DMS53 (cell line): ENCODE measurements around the gene PPIF.

ENCODE experiments used
- DNase-seq: peaks from one replicate; lab custom pipeline; 2025; lab: John Stamatoyannopoulos, UW

PPIF gene

DNA sequence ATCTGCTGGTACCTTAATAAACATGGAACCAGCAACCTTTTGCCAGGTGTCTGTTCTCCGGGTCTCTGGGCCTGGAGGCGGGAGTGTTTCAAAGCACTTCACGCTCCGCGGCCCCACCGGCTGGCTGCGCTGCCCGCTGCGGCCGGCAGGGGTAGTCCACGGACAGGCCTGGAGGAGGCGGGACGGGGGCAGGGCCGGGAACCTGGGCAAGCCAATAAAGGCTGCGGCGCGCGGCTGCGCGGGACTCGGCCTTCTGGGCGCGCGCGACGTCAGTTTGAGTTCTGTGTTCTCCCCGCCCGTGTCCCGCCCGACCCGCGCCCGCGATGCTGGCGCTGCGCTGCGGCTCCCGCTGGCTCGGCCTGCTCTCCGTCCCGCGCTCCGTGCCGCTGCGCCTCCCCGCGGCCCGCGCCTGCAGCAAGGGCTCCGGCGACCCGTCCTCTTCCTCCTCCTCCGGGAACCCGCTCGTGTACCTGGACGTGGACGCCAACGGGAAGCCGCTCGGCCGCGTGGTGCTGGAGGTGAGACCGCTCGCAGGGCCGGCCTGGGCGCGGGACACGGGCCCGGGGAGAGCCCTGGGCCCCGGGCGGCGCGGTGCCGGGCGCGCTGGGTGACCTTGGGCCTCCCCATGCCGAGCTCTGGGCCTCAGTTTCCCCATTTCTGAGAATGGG is at the start of gene PPIF:
TSS of gene PPIF (plus strand) at position 244 of the 668 bp plus-strand sequence. CDS start at position 324, 80 bp downstream.
- DNase-seq: peak; percentile 98

- peak; percentile 74 for DNase-seq
Observed at GRCh38 chr10:79298403-79299244, 48.6 kb upstream of the PPIF start.

GRCh38 chr10:79299397-79300241 is 47.6 kb upstream of the PPIF start:
- no peak for DNase-seq

DNA sequence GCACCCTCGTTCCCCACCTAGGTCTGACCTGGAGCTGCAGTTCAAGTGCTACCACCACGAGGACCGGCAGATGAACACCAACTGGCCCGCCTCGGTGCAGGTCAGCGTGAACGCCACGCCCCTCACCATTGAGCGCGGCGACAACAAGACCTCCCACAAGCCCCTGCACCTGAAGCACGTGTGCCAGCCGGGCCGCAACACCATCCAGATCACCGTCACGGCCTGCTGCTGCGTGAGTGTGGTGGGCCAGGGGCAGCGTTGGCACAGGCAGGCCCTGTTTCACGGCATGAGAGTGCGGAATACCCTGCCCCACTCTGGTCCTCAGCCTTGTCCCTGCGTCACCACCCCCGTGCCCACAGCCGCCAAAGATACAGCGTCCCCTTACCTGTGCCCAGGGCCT is 46.6 kb upstream of the PPIF start:
- DNase-seq: no peak

- no peak for DNase-seq
Observed at GRCh38 chr10:79301754-79302530, 45.3 kb upstream of the PPIF start.

GRCh38 chr10:79303631-79304478 is 43.4 kb upstream of the PPIF start:
- DNase-seq: no peak

DNA sequence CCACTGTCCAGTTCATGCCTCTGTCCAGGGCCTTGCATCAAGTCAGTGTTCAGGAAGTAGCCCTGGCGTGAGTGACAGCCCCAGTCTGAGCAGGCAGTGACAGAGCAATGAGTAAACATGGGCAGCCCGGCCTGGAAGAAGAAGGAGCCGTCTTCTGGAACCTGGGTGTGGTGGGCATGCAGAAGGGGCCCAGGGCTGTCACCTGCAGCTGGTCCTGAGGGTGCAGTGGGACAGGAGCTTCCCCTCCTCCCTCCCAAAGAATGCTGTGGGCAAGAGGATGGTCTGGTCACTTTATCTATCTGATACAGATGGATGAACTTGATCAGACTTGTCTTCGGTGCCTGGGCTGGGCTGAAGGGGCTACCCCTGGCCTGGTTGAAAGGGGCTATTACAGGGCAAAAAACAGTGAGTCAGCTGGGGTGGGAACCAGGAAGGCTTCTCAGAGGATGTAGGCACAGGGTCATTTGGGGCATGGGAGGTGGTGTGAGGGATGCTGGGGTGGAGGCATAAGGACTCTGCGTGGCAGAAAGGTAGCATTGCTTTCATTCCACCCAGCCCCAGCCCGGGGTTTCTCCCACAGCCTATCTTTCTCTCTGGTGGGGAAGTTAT is 42.7 kb upstream of the PPIF start:
- no peak for DNase-seq

DNA sequence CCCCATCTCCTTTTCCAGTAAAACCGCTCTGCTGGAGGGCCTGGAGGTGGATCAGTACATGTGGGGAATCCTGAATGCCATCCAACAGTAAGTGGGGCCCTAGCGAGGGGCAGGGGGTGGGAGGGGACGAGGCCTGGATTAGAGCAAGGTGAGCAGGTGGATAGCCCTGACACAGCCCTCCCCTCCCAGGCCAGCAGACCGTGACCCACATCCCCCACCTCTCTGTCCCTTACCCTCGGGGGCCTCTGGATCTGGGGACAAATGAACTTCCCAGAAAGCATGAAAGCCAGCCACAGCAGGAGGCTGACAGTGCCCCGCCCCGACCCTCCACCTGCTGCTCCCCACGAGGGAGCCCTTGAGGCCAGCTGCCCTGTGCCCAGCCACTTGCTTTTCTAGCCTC is 41.8 kb upstream of the PPIF start:
- no peak for DNase-seq

- no peak for DNase-seq
Observed at GRCh38 chr10:79305988-79306387, 41.3 kb upstream of the PPIF start.

- DNase-seq: no peak
Observed at GRCh38 chr10:79306644-79307220, 40.5 kb upstream of the PPIF start.

GRCh38 chr10:79308016-79308415 is 39.3 kb upstream of the PPIF start:
- no peak for DNase-seq

DNA sequence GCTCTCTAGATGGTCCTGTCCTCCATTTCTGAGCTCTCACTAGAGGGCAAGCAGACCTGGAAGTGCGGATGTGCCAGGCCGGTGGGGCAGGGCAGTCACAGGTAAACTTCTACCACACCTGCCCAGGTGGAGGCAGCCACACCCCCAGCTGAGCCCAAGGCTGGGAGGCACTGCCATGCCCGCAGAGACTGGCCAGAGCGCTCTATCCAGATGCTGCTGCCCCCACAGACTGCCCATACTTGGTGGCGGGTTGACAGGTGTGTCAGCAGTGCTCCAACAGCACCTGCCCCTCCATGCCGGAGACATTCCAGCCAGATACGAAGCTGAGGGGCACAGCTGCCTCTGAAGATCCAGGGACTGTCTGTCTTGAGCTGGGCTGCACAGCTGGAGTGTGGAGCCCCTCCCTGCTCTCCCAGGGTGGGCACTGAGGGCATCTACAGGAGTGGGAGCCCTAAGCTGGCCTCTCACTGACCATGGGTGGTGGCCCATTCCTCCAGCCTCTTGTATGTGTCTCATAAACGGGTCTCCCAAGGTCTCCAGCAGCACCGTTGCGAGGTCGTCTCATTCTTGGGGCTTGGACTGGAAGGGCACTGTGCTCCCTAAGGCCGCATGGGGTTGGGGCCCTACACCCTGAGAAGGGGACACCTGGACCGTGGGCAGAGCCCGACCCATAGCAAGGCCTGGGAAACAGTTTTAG is 38.2 kb upstream of the PPIF start:
- DNase-seq: no peak

GRCh38 chr10:79310200-79310865 is 36.9 kb upstream of the PPIF start:
- DNase-seq: no peak

GRCh38 chr10:79310911-79311573 is 36.2 kb upstream of the PPIF start:
- DNase-seq: no peak

DNA sequence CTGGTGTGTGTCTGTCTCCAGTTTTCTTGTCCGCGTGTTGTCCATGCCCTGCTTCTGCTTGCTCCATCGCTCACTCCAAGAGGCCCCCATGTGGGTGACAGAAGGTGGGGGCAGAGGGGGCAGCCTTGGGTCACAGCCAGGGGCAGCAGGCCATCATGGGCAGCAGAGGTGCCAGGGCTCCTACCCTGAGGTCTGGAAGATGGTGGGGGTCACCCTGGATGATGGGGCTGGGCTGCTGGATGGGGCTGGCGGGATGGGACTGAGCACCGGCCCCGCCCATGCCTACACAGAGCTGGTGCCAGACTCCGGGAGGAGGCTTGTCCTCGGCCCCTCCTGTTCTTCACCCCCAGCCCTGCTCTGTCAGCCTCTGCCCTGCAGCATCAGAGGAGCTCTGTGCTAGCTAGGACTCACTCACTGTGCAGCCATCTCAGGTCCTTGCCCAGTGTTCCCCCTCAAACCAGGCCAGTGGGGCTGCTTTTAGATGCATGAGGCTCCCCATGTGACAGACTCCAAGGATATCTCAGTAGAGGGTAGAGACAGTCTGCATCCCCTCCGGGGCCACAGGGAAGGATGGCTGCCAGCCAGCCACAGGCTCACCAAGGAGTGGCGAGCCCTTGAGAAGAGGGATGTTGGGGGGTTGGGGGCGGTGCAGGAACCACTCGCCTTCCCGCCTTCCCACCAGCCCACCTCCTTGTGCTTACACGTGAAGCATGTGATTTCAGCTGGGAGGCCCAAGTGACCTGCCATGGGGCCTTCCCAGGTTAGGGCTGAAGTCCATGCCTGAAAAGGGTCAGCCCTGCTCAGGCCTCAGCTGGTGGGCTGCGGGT is 35.5 kb upstream of the PPIF start:
- DNase-seq: no peak

GRCh38 chr10:79312601-79313187 is 34.6 kb upstream of the PPIF start:
- no peak for DNase-seq

DNA sequence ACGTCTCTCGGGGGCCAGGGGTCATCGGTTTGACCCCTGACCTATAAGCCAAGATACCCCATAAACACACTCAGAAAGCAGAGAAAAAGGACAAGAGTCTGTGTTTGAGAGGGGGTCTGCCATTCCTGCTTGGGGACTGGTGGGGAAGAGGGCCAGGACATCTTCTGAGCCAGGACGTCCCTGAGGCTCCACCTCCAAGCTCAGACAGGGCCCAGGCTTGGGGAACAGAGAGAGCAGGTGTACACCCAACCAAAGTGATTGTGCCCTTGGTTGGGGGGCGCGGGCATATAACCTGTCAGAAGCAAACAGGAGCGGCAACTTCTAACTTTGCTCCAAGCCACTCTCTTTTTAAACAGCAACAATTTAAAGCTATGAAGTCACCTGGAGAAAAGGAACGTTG is 33.9 kb upstream of the PPIF start:
- no peak for DNase-seq
